SIG-M5 treated with dmso at 0.1 percent for 504 hours (cell line): ENCODE data around the gene CATSPERD.

Experiments used
- DNase-seq: peaks from one replicate; lab custom pipeline; 2025; ENCODE audit not compliant: unreplicated experiment; lab: John Stamatoyannopoulos, UW

CATSPERD gene

DNA sequence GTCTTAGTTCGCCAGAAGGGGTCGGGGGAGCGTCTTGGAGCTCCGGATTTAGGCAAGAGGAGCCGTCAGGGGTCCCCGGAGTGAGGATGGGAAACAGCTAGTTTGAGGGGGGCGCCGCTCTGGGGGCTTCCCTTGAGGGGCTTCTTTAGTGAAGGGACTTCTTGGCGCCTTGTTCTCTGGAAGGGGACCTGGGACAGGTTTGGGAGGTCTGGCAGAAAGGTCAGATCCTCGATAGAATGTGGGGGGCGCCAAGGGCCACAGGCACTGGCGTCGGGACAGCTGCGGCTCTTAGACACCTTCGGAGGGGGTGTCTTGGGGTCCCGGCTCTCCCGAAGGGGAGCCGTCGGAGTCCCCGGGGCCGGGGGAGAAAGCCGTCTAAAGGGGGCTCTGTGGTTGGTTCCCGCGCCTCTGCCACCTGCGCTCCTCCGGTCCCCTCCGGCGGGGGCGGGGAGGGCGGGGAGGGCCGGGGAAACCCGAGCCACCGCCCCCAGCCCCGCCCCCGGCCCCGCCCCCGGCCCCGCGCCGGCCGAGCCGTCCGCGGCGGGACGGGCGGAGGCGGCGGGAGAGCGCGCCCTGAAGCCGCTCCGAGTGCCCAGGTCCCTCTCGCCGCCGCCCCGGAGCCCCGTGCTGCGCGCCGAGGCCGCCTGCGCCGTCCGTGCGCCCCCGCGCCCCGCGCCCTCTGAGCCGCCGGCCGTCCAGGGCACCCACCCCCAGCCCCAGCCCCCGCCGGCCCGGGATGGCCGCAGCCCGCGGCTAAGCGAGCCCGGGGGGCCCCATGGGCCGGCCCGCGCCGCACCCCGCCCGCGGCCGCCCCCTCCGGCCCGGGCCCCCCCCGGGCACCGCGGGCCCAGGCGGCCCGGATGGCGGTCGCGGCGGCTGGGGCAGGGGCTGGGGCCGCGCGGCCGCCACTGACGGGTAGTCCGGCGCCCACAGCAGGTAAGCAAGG, 84.4 kb downstream of the CATSPERD start, which contains the start of gene NRTN:
Gene NRTN (plus strand): TSS at position 552 of the 946 bp plus-strand sequence. CDS start 19,099 bp downstream, outside the sequence.
- DNase-seq: no peak

DNA sequence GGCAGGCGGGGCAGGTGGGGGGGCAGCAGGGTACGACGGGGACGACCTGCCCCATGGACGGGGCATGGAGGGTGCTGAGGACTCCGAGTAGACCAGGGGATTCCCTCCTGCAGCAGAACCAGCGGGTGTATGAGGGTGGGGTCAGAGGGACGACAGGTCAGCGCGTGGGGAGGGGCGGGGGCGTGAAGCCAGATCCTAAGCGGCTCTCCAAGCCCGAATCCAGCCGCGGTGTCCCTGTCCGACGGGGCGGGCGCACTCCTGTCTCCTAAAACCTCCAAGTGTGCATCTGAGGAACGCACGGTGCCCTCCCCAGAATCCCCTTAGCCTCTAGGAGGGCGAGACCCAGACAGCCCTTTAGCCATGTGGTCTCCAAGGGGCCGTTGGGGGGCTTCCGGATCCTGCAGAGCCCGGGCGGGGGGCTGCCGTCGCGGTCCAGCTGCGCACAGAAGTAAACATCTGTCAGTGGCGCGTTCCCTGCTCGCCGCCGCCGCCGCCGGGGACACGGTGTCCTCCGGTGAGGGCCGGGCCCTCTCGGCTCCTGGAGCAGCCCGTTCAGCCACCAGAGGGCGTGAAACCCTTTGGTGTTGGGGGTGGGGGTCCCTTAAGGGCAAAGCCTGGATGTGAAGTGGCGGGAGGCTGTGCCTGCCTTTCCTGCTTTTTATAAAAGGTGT, 85.2 kb downstream of the CATSPERD start:
- peak; percentile 50 for DNase-seq

DNA sequence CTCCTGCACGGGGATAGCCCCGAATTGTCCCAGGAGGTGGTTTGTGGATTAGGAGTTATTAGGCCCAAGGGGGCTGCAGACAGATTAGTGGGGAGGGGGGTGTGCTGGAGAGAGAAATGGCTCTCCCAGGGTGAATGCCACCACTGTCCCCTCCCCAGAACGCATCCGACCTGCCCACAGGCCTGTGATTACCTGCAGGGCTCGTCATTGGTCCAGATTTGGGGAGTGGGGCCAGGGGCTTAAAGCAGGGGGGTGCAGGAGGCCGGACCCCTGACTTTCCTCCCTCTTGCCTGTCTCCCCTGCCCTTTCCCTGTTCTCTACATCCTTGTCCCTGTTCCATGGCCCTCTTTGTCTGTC, 85.7 kb downstream of the CATSPERD start:
- no peak for DNase-seq

DNA sequence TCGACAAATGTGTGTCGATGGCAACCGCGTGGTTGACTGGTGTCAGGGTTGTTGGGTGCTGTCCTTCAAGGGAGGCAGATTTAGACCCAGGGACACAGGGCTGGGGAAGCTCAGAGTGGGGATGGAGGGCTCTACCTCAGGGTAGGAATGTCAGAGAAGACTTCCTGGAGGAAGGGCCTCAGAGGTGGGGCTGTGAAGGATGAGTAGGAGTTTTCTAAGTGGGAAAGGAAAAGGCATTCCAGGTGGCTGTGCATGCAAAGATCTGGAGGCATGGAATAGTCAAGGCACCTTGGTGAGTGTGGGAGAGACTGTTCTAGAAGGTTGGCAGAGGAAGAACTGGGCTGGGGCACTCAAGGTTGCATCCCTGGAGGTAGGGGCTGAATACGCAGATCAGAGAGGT, 86.5 kb downstream of the CATSPERD start:
- no peak for DNase-seq

DNA sequence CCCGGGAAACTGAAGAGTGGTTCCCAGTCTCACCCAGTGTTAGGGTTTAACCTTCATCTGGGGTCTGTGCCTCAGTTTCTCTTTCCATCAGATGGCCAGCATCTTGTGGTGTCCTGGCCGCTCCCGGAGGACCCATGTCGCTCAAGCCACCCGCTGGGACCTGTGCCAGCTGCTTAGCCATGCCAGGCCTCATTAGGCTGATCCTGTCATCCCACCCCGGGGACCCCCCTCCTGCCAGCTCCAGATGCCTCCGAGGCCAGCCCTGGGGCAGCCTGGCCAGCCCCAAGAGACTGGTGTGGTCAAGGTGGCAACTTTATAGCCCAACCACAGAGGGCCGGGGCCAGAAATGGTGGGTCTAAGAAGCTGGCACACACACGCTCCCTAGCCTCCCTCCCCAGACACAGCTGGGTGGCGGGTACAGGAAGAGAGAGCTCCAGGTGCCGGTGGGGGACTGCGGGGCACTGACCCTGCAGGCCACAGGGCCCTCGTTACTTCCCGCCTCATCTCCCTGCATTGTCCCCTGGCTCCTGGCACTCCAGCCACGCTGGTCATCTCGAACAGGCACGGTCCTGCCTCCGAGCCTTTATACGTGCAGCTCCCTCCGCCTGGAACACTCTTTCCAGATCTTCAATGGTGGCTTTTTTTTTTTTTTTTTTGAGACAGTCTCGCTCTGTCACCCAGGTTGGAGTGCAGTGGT, 87.8 kb downstream of the CATSPERD start:
- DNase-seq: no peak

DNA sequence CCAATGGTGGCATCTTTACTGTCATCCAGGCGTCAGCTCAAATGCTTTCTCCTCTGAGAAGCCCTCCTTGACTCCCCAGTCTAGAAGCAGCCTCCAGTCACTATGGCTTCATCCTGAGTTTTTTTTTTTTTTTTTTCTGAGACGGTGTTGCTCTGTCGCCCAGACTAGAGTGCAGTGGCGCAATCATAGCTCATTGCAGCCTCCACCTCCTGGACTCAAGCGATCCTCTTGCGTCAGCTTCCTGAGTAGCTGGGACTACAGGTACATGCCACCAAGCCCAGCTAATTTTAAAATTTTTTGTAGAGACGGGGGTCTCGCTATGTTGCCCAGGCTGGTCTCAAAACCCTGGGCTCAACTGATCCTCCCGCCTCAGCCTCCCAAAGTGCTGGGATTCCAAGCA, 88.6 kb downstream of the CATSPERD start:
- DNase-seq: peak; percentile 50

DNA sequence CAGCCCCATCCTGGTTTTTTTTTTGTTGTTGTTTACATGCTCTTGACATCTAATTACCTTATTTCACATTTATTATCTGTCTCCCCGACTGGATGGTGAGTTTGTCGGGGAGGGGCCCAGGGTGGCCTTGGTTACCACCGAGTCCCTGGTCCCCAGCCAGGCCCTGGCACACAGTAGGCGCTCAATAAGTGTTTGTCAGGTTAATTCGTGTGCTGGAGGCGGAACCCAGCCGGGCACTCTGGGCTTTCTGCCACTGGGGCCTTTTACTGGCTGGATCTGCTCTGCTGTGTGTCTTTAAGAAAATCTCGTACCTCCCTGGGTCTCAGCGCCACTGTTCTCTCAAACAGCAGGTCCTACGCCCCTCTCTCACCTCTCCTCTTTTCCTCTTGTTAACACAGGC, 89.0 kb downstream of the CATSPERD start:
- DNase-seq: no peak

DNA sequence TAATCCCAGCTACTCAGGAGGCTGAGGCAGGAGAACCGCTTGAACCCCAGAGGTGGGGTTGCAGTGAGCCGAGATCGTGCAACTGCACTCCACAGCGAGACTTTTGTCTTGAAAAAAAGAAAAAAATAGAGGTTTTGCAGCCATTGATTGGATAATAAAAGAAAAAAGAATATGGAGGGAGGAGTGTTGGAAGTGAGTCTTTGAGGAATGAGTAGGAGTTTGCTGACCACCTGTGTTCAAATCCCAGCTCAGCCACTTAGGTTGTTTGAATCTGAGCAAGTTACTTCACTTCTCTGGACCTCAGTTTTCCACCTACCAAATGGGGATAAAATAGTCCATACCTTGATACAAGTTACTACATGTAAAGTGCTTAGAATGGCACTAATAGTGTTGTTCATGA, 90.7 kb downstream of the CATSPERD start:
- no peak for DNase-seq

DNA sequence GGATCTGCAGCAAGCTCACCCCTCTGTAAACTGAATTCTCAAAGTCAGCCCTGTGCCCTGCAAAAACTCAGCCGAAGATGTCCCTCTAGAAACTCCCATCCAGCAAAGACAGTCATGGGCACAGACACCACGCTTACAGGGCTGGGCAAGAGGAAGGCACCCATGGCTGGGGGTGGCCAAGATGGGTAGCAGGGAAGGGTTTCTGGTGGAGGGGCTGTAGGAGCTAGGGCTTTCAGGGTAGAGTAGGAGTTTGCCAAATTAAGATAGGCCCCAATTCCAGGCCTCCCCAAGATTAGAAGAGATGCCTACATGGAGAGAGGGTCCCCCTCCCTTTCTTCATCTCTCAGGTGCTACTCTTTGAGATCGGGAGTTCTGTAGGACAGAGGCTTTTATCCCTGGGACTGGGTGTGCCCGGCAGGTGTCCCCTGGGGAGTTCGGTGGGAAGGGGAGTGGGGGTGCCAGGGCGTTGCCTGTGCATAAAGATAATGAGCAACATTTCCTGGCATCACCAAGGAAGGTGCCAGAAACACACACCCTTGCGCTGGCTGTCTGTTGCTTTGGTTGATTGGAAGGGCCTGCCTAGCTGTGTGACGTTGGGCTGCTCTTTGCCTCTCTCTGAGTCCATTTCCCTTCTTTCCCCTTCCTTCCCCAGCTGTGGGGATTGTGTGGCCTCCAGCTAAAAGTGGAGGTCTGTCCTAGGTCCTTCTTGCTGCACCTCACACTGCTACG, 93.8 kb downstream of the CATSPERD start:
- no peak for DNase-seq

DNA sequence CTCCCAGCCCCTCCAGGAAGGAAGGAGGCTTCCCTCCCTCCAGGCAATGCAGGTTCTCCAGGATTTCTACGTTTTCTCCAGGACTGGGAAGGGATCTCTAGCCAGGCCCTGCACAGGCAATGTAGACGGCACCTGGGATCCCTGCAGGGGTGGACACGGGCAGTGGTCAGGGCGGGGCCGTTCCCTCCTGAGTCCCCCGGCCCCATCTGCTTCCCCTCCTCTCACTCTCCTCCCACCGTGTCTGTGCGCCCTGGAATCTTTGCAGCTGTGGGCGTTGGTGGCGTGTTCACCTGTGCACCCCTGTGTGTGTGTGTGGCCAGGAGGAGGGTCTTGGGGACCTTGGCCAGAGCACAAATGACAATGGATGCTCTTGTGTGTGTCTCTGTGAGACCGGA, 94.4 kb downstream of the CATSPERD start:
- no peak for DNase-seq

DNA sequence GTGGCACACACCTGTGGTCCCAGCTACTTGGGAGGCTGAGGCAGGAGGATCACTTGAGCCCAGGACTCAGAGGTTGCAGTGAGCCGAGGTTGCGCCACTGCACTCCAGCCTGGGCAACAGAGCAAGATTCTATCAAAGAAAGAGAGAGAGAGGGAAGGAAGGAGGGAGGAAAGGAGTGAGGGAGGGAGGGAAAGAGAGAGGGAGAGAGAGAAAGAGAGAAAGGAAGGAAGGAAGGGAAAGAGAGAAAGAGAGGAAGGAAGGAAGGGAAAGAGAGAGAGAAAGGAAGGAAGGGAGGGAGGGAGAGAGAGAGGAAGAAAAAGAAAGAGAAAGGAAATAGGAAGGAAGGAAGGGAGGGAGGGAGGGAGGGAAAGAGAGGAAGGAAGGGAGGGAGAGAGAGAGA, 96.8 kb downstream of the CATSPERD start:
- DNase-seq: no peak

DNA sequence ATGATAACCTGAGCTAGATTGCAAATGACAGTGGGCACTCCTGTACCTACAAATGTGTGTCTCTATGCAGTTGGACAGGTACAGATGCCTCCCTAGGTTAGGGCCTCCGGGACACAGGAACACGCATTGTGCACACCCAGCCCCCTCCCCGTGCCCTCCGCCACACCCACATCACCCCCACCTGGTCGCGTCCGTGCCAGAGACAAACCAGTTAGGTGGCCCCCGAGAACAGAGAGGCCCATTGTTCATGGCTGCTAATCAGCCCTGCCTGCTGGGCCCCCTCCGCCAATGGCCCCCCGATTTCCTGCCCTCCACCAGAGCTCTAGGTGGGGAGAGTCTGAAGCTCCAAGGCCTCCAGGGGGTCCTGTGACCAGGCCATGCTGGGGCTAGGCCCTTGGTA, 98.2 kb downstream of the CATSPERD start:
- DNase-seq: no peak

DNA sequence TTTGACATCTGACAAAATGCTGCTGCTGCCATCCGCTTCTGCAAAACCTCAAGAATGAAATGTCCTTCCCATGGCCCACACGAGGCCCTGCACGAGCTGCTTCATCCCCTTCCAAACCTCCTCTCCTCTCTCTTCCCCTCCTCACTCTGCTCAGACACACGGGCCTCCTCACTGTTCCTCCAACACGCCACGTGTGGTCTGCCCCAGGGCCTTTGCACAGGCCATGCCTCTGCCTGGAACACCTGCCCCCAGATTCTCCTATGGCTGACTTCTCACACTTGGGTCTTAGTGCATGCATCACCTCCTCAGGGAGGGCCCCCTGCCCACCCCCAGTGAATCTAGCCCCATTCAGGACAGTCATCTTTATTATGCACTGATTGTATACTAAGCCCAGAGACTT, 100.3 kb downstream of the CATSPERD start:
- no peak for DNase-seq

DNA sequence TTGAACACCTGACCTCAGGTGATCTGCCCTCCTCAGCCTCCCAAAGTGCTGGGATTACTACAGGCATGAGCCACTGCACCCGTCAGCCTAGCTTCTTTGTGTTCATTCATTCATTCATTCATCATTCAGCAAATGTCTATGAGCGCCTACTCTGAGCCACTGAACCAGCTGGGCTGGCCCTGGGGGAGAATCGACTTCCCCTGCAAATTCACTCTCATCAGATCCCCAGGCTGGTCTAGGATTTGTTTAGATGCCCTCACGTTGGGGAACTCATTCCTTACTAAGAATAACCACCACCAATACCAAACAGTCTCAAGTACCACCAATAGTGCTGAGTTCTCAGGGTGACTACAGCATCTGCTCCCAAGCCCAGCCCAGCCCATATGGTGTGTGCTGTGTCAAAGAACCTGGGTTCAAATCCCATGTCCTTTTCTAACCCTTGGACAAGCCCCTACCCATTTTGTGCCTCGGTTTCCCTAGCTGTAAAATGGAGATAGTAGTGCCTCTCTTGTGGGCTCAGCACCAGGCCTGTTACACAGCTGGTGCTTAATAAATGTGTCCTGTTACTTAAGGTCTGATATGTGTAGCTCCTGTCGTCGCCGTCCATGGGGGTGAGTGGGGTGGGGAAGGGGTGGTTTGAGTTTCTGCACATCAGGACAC, 101.2 kb downstream of the CATSPERD start:
- no peak for DNase-seq

DNA sequence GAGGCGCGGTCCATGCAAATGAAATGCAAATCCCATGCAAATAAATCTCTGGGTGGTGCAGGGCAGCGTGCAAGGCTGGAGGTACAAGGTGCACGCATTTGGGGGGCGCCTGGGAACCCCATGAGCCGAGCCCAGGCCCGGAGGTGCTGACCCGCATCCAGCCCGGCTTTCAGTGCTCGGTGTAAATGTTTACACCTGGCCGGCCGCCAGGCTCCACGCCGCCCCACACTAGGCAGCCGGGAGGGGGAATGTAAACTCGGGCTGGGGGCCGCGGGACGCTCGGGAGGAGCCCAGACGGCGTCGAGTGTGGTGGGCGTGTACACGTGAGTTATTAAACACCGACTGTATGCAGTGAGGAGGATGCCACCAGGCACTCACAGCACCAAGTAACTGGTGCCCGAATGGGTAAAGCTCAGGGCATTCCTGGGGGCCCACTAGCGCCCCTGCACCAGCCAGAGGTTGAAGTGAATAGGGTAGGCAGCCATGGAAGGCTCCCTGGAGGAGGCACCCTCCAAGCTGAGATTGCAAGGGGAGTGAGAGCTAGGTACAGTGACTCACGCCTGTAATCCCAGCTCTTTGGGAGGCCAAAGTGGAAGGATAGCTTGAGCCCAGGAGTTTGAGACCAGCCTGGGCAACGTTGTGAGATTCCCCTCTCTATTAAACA, 101.9 kb downstream of the CATSPERD start:
- DNase-seq: no peak

DNA sequence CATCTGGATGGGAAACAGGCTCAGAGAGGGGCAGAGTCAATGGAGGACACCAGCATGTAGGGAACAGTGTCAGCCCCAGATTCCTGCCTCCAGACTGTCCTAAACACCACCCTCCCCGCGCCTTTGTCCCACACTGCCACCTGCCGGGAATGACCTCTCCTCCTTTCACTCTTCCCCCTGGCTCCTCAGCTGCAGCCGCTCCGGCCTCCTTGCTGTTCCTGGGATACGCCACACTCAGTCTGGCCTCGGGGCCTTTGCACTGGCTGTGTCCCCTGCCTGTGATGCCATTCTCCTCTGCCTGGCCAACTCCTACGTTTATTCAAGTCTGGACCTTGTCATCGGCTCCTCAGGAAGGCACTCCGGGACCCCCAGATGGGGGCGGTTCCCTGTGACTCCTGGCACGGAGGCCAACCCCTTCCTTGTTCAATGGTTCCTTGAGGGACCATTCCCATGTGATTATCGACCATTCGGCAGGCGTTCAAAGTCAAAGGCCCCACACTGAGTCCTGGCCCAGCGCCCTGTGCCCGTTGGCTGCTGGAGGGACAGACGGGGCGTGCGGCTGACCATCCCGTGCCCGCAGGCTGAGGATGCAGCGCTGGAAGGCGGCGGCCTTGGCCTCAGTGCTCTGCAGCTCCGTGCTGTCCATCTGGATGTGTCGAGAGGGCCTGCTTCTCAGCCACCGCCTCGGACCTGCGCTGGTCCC, 103.3 kb downstream of the CATSPERD start:
- DNase-seq: no peak

DNA sequence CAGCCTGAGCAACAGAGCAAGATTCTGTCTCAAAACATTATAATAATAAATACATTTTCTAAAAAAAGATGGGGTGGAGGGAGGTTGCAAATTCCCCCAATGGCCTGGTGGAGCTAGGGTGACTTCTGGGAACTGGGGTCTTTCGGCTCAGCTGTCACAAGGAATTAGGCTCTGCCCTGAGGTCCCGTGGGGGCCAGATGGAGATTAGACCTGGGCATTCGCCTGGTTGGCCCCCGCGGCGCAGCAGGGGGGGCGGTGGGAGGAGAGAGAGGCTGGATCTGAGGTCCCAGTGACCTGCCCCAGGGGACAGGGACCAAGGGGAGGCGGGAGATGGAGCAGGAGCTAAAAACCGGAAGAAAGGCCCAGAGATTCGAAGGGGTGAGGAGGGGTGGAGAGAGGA, 104.3 kb downstream of the CATSPERD start:
- no peak for DNase-seq

DNA sequence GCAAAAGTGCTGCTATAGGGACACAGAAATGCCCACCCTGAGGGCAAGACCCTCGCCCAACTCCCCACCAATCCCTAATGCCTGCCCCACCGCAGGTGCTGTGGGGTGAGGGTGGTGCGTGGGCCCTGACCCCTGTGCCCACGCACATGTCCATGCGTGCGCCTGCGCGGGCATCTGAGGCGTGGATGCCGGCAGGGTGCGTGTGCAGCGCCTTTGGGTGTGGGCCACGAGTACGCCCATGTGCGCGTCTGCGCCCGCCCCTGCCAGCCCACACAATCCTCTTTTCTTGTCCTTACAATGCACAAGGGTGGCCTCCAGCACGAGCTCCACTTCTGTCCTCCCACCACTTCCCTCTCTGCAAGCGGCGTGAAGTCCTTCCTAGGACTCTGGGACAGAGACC, 104.7 kb downstream of the CATSPERD start:
- no peak for DNase-seq

DNA sequence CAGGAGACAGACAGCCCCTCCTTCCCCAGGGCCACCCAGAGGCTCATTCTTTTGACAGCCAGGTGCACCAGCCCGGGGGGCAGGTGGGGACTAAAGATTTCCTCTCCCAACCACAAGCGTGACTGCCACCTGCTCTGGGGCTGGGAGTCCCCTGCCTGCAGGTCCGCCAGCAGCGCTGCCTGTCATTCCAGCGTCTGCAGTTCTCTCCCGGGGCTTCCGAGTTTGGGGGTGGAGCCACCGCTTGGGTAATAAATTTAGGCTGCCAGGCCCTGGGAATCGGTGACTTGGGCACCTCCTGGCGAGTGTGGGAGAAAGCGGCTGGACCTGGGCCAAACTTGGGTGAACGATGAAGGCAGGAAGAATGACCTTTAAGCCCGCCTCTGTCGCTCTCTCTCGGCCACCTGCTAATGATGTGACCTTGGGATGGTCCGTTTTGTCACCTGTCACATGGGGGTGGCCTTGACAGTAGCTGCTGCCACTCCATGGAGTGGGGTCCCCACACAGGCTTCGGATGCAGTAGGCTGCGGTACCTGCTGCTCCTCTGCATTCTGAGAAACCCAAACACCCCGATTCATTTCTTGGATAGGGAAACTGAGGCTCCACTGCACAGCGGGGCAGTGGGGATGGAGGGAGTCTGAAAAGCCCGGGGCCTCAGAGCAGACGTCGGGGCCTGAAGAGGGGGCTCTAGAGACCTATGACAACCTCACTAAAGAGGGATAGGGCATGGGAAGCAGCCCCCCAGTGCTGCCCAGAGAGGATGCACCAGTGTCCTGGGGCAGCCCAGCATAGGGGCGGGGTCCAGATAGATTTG, 106.3 kb downstream of the CATSPERD start:
- peak; percentile 27 for DNase-seq
